DND-41 (cell line): ENCODE measurements around the gene FNDC3B.

Experiments
- ATAC-seq: fragments of 200-7000 bp; cut with Tn5 transposase; 3 replicates; pipeline ENCODE4 v1.9.1; 2021; ENCODE audit warnings: low read depth; ENCODE audit not compliant: insufficient read depth
- DNase-seq: peaks from one replicate; pipeline ENCODE4 v3.0.0-alpha.2; 2020
- H2AFZ ChIP-seq: 2 replicates; pipeline ENCODE4 v1.6.0; 2012; ENCODE audit warnings: low read depth, low read length
- H3K27ac ChIP-seq: 2 replicates; pipeline ENCODE4 v1.5.1; 2012; ENCODE audit warnings: low read length, inconsistent platforms
- H3K27me3 ChIP-seq: fragments of 200-600 bp; sonication (generic); 2 replicates; pipeline ENCODE4 v1.6.0; 2012; ENCODE audit warnings: low read length, mild to moderate bottlenecking, inconsistent platforms; ENCODE audit not compliant: insufficient read depth, poor library complexity
- H3K36me3 ChIP-seq: 2 replicates; pipeline ENCODE4 v1.5.1; 2012; ENCODE audit warnings: low read length, inconsistent platforms; ENCODE audit not compliant: insufficient read depth
- H3K4me1 ChIP-seq: 2 replicates; pipeline ENCODE4 v1.5.1; 2012; ENCODE audit warnings: mild to moderate bottlenecking, low read length; ENCODE audit not compliant: insufficient read depth
- H3K4me2 ChIP-seq: 2 replicates; pipeline ENCODE4 v1.6.0; 2012; ENCODE audit warnings: mild to moderate bottlenecking, moderate library complexity, low read length, inconsistent platforms; ENCODE audit not compliant: insufficient read depth
- H3K4me3 ChIP-seq, 2 experiments: fragments of 200-600 bp in 1 of 2; shearing (Covaris generic) in 1 of 2; 2 replicates each; pipeline ENCODE4 v1.5.1; 2012 to 2016; ENCODE audit warnings: inconsistent platforms in 2 of 2, low read length in 2 of 2, mild to moderate bottlenecking in 2 of 2, low read depth in 1 of 2, moderate library complexity in 1 of 2
- H3K79me2 ChIP-seq: 2 replicates; pipeline ENCODE4 v1.6.0; 2012; ENCODE audit warnings: low read length, inconsistent platforms; ENCODE audit not compliant: insufficient read depth
- H3K9ac ChIP-seq: 2 replicates; pipeline ENCODE4 v1.6.0; 2012; ENCODE audit warnings: low read depth, mild to moderate bottlenecking, inconsistent platforms, low read length, moderate library complexity
- H3K9me3 ChIP-seq: 2 replicates; pipeline ENCODE4 v1.5.1; 2012; ENCODE audit warnings: low read length, moderate library complexity, mild to moderate bottlenecking, inconsistent platforms; ENCODE audit not compliant: insufficient read depth, severe bottlenecking
- H4K20me1 ChIP-seq: 2 replicates; pipeline ENCODE4 v1.6.0; 2012; ENCODE audit warnings: low read length; ENCODE audit not compliant: insufficient read depth
- CTCF ChIP-seq: IDR thresholded peaks from 2 replicates; pipeline ENCODE4 v1.5.1; 2012; ENCODE audit warnings: borderline replicate concordance, low read length, moderate library complexity, mild to moderate bottlenecking; ENCODE audit not compliant: poor library complexity, severe bottlenecking; ENCODE audit errors: extremely low read depth
- EZH2 ChIP-seq: IDR thresholded peaks from 3 replicates; pipeline ENCODE4 v1.6.1; 2012; ENCODE audit warnings: borderline replicate concordance, low read depth, mild to moderate bottlenecking, moderate library complexity, low read length, inconsistent platforms; ENCODE audit not compliant: severe bottlenecking

The FNDC3B gene

GRCh38 chr3:172177803-172178316 lies 138.5 kb downstream of the FNDC3B start:
- no peak overlapping the region for H3K27ac ChIP-seq
- no peaks in the 10 kb centered on the region for H3K9me3 ChIP-seq
- H3K36me3 ChIP-seq, result no peaks in the 10 kb centered on the region
- DNase-seq (no peak), ATAC-seq (no peak)
- no peak overlapping the region for H3K4me2 ChIP-seq
- H3K79me2 ChIP-seq, result no peaks in the 10 kb centered on the region
- no peak overlapping the region for H3K4me3 ChIP-seq
- H3K27me3 ChIP-seq, result no peaks in the 10 kb centered on the region
- H3K9ac ChIP-seq, result no peak overlapping the region
- TF ChIP-seq EZH2, result no peak
- TF ChIP-seq CTCF, result no peak
- H3K4me1 ChIP-seq, result no peaks in the 10 kb centered on the region
- H2AFZ ChIP-seq, result no peak overlapping the region
- H4K20me1 ChIP-seq, result peaks cover 2% of the 10 kb centered on the region; the same call in 1 of the 2 replicates

- Histone ChIP-seq H3K4me1 (no peaks in the 10 kb centered on the region), H3K36me3 (no peaks in the 10 kb centered on the region), H4K20me1 (peaks cover 2% of the 10 kb centered on the region; the same call in 1 of the 2 replicates), H3K79me2 (no peaks in the 10 kb centered on the region), H3K9me3 (no peaks in the 10 kb centered on the region), H3K27me3 (no peaks in the 10 kb centered on the region), H3K9ac (no peak overlapping the region), H2AFZ (no peak overlapping the region), H3K27ac (no peak overlapping the region), H3K4me2 (no peak overlapping the region), H3K4me3 (no peak overlapping the region)
- no peak for ATAC-seq
- no peak for DNase-seq
- TF ChIP-seq EZH2 (no peak), CTCF (no peak)
These were observed 140.5 kb downstream of the FNDC3B start for GRCh38 chr3:172179680-172180399.

- DNase-seq (no peak), ATAC-seq (no peak)
- no peak overlapping the region for H3K4me2 ChIP-seq
- no peak overlapping the region for H3K4me3 ChIP-seq
- no peaks in the 10 kb centered on the region for H3K4me1 ChIP-seq
- H3K36me3 ChIP-seq, result no peaks in the 10 kb centered on the region
- no peaks in the 10 kb centered on the region for H3K27me3 ChIP-seq
- TF ChIP-seq CTCF, result no peak
- no peak for TF ChIP-seq EZH2
- H2AFZ ChIP-seq, result no peak overlapping the region
- no peaks in the 10 kb centered on the region for H3K9me3 ChIP-seq
- H3K79me2 ChIP-seq, result no peaks in the 10 kb centered on the region
- H3K9ac ChIP-seq, result no peak overlapping the region
- no peak overlapping the region for H3K27ac ChIP-seq
- H4K20me1 ChIP-seq, result peaks cover 2% of the 10 kb centered on the region; the same call in 1 of the 2 replicates
These were observed 141.1 kb downstream of the FNDC3B start for GRCh38 chr3:172180473-172180872.
